Measurements from ENCODE around the gene RELL1.

The RELL1 gene

DNA sequence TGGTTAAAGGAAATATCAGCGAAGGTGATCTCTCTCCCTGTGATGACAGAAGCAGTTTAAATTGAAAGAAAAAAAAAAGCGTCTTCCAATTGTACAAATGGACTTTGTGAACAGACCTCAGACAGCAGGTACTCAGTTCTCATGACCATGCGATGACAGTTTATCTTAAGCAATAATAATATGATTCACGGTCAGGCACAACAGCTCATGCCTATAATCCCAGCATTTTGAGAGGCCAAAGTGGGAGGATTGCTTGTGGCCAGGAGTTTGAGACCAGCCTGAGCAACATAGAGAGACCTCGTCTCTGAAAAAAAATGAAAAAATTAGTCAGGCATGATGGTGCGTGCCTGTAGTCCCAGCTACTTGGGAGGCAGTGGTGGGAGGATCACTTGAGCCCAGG is 51.0 kb downstream of the RELL1 start:
- no peak for DNase-seq (ENCODE audit: low read depth)

DNA sequence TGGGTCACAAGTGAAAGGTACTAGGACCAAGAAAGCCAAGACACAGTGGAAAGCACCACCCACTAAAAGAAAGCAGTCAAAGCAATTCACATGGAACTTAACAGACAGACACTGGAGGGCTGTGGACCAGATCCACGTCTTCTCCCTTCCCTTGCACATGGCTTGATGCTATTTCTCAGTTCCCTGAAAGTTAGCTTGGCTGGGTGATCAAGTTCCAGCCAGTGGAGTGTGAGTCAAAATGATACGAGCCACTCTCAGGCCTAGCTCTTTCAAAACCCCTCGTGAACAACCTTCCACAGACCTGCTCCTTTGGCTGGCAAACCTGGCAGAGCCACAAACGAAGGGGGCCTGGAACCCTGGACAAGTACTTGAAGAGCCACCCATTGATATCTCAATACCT is 52.0 kb downstream of the RELL1 start:
- DNase-seq (ENCODE audit: low read depth): no peak

DNA sequence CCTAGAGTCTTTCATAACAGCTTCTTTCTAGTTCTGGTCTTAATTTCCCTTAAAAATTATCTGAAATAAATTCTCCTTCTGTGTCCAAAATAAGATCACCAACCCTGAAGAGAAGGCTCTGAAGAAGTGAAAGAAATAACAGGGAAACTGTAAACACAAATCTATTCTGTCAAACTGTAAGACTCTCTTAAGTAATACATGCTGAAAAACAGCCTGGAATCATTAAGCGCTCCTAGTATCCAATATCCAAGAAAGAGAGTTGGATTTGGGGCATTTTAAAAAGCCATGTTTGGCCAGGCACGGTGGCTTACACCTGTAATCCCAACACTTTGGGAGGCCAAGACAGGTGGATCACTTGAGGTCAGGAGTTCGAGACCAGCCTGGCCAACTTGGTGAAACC is 53.3 kb downstream of the RELL1 start:
- DNase-seq (ENCODE audit: low read depth): no peak

DNA sequence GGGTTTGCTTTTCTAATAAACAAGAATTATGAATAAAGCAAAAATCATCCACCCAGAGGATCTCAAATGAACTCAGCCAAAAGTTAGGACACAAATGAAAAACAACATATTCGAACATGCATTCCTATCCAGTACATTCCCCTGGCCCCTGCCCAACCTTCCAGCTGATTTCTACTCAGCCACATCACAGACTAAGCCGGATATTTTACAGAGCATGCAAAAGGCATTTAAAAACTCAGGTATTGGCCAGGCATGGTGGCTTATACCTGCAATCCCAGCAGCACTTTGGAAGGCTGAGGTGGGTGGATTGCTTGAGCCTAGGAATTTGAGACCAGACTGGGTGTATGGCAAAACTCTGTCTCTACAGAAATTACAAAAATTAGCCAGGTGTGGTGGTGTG is 54.6 kb downstream of the RELL1 start:
- no peak for DNase-seq (ENCODE audit: low read depth)

DNA sequence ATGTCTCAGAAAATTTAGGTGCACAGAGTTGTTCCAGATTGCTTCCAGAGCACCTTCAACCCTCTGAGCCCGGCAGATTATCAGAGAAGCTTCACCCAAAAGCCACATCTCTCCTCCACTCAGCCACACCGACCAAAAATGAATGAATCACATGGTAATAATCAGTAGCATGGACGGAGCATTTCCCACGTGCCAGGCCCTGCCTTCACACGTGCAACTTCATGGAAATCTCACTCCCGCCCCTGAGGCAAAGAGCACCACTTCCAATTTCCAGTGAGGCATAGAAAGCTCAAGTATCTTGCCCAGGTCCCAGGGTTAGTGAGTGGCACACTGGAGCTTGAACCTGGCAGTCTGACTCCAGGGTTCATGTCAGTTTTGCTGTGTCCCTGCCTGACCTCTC is 56.5 kb downstream of the RELL1 start:
- no peak for DNase-seq (ENCODE audit: low read depth)

DNA sequence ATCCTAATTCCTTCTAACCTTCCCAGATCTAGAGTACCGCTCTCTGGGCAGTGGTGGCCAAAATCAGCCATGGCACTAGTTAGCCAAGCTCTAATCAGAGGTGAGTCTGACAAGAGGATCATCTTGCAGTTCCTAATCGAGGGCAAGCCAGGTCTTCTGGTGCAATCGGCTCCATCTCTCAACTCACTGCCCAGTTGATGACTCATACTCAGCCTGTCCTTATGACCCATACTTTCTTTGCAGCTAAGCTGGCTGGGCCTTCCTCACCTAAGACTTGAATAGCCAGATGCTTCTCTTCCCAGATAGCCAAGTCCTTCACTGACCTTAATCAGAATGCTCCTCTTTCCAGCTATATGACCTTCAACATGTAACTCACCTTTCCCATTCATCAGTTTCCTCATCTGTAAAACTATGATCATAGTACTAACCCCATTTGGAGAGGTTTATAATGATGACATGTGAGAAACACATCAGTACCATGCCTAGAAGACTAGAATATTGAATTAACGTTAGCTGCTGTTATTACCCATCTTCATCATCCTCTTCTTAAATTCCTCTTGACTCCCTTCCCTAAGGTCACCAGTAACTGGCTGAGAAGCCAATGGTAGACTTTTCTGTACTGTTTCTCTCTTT is 57.1 kb downstream of the RELL1 start:
- no peak for DNase-seq (ENCODE audit: low read depth)

DNA sequence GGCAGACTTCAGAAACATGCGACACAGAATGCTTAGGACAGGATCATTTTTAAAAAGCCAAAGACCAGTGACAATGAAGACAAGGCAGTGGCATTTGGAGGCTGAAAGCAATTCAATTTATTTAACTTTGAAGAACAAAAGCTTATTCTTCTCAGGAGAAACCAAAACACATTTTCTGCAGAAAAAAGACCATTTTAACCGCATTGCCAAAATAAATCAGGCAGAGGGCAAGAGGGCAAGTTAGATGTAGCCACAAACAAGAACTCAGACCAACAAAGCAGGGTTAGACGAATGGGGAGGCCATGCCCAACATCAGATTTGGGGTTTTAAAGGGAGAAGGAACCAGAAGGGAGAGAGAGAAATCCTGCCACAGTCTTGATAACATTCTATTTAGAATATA is 58.9 kb downstream of the RELL1 start:
- no peak for DNase-seq (ENCODE audit: low read depth)

DNA sequence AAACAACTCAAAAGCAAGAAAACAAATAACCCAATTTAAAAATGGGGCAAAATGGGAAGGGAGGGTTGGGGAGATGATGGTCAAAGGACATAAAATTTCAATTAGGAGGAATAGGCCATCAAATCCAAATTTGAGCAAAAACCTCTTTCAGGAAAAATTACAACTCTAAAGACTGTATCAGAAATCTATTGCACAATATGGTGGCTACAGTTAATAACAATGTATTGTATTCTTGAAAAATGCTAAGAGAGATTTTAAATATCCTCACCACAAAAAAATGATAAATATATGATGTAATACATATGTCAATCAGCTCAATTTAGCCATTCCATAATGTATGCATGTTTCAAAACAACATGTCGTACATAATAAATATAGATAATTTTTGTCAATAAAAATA is 60.7 kb downstream of the RELL1 start:
- DNase-seq (ENCODE audit: low read depth): no peak

DNA sequence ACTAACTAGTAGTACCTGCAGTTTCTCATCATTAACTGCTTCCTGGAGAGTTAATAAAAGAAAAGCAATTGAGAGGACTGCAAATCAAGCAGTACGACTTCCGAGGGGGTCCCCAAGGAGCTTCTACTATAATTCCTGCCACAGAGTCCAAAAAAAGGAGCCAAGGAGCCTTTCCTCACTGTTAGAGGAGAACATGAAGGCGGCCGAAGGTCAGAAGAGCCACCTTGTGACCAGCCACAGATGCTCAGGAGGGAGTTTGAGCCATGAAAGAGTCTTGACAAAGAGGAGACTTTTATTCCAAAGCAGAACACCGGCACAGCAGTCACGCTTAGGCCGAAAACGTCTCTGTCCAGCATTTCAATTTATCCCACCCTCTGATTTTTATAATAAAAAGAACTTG is 62.2 kb downstream of the RELL1 start:
- no peak for DNase-seq (ENCODE audit: low read depth)

DNA sequence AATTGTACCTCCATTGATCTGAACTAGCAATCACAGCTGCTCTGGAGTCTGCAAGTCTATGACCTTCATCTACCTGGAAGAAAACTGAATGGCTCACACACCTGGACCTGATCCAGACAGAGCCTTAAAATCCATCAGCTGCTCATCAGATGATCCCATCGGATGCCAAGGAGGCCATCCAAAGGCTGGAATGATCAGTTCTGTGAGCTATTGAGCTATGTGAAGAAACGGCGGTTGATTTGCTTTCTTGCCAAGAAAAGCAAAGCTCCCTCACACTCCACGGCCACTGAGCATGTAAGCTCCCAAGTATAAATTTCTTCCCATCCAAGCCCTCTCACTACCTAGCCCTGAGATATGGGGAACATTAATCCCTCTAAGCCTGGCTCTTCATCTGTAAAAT is 63.1 kb downstream of the RELL1 start:
- DNase-seq (ENCODE audit: low read depth): no peak

DNA sequence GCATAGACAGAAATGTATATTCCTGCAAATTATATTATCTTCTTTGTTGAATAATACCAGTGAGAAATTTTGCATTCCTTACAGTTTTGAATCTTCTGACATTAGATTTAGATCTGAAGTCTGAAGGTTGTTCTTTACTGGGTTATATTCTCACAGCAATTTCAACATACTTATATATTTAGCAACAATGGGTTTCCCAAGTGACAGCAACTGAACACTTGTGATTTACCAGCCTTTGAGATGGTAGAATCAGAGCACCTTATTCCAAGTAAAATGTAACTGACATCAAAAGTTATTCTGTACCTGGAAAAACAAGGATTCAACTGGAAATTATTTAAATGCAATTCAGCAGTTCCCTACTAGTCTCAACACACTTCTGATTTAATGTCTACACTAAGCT is 66.0 kb downstream of the RELL1 start:
- no peak for DNase-seq (ENCODE audit: low read depth)

DNA sequence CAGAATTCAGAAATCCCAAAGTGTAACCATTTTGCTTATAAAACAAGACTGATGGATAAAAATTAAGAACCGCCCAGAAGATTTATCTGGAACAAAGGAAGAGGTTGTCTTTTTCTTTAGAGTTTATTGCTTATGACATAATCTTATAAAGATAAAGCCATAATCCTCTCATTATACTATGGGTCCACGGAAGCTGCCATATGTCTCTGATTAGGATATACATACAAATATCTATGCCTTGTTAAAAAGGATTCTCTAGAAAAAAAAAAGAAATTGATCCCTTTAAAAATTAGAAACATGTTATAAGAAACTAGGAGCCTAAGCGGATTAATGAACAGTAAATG is 70.5 kb downstream of the RELL1 start:
- no peak for DNase-seq (ENCODE audit: low read depth)

DNA sequence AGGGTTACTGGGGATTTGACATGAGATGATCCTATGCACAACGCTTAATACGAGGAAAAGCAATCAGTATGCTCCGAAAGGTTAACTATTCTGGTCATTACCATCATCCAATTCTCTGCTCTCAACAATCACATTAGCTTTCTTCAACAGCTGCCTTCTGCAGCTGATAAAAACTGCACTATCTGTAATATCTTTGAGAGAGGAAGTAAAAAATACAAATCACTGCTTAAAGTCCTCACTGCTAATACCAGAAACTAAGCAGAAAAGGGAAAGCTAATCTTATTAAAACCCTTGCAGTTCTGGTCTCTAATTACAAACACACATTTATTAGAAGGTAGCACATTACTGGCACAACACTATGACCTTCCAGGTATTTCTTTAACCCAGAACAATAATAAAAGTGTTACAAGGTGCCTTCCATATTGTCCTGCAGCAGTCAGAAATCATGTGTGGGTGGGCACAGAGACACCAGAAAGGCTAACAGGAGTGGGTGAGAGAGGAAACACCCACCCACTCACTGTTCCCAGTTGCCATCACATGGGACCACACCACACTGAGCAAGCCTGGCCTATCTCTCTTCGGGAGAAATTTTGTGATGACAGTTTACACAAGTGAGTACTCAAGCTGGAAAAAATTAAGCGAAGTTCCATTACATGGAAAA is 71.0 kb downstream of the RELL1 start:
- DNase-seq (ENCODE audit: low read depth): no peak

DNA sequence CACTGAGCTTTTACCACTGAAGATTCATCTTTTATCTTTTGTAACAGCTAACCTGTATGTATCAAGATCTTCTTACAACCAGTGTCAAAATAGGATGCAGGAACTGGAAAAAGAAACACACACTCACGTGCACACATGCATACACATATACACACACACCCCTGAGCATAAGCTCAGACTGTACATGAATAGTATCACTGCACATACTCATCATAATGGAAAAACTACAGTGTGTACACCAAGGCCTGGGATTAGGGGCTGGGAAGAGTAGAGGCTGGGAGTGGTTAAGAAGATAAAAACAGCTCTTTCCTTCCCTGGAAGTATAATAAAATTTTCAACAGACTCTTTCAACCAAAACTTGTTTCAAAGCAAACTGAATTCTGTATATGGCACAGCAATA is 73.4 kb downstream of the RELL1 start:
- DNase-seq (ENCODE audit: low read depth): no peak

DNA sequence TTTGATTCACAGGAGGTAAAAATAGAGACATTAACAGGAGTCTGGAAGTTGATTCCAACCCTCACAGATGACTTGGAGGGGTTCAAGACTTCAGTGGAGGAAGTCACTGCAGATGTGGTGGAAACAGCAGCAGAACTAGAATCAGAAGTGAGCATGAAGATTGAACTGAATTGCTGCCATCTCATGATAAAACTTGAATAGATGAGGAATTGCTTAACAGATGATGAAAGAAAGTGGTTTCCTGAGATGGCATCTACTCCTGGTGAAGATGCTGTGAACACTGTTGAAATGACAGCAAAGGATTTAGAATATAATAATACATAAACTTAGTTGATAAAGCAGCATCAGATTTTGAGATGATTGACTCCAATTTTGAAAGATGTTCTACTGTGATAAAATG is 76.5 kb downstream of the RELL1 start:
- DNase-seq (ENCODE audit: low read depth): no peak

DNA sequence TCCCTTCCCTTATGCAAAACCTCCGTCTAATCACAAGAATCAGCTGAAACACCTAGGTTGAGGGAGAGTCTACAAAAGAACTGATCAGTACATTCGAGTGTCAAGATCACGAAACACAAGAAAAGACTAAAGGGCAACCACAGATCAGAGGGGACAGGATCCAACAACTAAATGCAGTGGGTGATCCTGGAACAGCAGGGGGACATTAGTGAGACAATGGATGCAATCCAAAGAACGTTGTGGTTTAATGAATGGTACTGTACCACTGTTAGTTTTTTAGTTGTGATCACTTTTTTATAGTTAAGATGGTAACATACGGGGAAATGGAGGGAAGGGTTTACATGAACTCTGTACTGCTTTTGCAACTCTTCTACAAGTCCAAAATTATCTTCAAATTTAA is 79.2 kb downstream of the RELL1 start:
- DNase-seq (ENCODE audit: low read depth): no peak

DNA sequence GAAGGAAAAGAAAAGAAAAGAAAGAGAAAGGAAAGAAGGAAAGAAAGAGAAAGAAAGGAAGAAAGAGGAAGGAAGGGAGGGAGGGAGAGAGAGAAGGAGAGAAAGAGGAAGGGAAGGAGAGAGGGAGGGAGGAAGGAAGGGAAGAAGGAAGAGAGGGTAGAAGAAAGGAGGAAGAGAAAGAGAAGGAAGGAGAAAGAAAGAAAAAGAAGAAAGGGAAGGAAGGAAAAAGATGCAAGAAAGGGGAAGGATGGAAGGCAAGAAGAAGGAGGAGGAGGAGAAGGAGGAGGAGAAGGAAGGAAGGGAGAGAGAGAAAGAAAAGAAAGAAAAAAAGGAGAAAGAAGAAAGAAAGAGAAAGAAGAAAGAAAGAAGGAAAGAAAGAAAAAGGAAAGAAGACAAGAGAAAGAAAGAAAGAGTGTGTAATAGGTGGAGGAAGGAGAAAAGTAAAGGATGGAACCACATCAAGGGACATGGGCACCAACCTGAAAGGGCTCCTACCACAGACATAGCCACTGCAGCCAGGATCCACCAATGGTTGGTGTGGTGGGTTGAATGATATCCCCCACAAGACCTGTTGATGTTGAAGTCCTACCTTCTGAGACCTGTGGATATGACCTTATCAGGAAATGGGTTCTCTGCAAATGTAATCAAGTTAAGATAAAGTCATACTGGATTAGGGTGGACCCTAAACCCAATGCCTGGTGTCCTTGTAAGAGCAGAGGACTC is 80.2 kb downstream of the RELL1 start:
- DNase-seq (ENCODE audit: low read depth): no peak

DNA sequence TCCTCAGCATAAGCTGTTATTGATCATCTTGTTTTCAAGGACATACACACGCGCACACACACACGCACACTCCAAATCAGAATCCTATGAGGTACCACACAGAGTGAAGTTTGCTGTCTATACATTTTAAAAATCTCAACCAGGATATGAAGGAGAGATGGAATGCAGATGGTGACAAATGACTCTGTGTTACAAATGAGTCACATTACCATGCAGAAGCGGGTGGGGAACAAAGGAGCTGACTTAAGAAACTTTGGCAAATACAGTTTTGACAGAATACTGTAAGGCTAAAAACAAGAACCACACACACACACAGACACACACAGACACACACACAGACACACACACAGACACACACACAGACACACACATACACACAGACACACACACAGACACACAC is 81.7 kb downstream of the RELL1 start:
- DNase-seq (ENCODE audit: low read depth): no peak

DNA sequence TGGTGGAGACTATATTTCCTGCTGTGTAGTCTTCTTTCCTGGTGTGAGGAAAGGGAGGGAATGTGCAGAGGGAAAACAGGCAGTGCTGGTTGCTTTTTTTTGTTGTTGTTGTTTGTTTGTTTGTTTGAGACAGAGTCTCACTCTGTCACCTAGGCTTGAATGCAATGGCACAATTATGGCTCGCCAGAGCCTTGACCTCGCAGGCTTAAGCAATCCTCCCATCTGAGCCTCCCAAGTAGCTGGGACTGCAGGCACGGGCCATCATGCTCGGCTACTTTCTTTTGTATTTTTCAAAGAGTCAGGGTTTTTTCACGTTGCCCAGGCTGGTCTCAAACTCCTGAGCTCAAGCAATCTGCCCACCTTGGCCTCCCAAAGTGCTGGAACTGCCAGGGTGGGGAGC is 82.5 kb downstream of the RELL1 start:
- no peak for DNase-seq (ENCODE audit: low read depth)

DNA sequence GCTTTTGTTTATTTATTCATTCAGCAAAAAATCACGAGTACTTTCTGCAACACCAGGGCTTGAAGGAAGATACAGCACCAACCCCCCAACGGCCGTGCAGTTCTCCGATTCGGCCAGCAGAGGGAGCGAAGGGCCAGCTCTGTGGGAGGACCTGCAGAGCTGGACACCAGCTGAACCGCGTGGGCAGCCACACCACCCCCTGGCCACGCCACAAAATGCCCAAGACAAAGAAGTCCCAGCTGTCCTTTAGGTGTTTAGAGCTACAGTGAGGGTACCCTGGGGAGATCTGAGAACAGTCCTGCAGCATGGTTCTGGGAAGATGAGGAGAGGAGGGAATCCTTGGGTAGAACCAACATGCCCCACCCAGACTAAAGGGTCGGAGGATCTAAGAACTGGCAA is 83.1 kb downstream of the RELL1 start:
- DNase-seq (ENCODE audit: low read depth): peak; percentile 48

DNA sequence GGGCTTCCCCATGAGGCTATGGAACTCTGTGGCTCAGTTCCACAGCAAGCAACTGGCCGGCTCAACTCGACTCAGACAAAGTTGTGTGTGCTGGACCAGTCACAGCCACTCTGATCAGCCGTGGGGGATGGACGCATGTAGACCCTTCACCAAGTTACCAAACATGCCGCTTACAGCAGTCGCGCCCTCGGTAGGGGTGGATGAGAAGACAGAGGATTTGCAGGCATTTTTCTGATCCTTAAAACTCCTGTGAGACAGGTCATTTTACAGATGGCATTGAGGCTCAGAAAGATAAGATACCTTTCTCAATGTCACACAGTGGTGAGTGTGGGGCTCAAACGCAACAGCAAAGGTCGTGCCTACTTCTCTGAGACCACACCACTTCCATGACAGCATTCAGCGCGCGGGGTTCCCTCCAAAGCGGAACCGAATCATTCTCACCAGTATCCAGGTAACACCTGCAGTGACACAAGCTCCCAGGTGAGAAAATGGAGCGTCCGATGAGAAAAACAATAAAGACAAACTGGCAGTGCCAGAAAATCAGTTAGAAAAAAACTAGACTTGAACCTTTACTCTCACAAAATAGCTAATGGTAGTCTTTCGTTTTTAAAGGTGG is 83.6 kb downstream of the RELL1 start:
- DNase-seq (ENCODE audit: low read depth): no peak

DNA sequence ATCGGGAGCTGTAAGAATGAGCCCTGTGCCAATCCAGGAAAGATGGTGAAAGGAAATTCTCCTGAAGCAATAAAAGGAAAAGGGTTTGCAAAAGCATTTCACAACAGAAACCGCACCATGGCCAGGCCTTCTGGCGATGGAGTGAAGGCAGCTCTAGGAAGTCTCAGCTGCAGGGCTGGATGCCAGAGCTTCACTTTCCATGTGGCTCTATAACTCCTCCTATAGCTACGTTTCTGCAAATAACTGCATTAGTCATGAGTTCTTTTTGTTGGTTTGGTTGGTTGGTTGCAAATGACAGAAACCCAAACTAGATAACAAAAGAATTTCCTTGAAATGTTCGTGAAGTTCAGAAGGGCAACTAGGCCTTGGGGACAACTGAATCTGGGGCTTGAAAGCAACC is 84.6 kb downstream of the RELL1 start:
- no peak for DNase-seq (ENCODE audit: low read depth)

DNA sequence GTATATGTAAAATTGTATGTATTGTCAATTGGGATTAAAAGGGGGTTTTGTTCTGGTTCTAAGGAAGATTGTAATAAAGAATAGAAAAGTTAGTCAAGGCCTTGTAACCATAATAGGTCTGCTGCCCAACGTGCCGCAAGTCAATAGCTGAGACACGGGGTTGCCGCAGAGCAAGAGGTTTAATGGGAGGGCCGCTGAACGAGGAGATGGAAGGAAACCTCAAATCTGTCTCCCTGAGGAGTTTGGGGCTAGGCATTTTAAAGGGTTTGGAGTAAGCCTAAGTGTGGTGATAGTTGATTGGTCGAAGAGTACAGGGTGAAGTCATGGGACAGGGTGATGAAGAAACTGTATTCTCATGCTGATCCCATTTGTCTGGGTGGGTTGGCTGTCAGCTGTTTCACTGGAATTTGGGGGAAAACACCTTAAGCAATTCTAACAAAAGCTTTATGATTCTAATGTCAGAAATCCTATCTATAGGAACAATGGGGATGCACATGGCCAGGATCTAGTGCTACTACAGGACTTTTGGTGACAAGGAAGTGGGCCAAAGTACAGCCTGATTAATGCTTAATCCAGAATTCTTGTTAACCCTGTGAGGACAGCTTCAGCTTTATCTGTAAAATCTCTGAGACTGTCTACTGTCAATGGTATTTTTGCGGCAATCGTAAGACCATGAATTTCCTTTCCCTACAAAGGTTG is 86.9 kb downstream of the RELL1 start:
- DNase-seq (ENCODE audit: low read depth): no peak

Measured in stimulated activated CD4-positive, alpha-beta T cell treated with anti-CD3 and anti-CD28 coated beads, Interleukin-2, amount 100 ng/mL, for 4 hours (primary cell).